ENCODE data around the gene HACD2.

The HACD2 gene

GRCh38 chr3:123568034-123568433 lies 16.8 kb downstream of the HACD2 start:
- DNase-seq: no peak

- no peak for DNase-seq
These were observed 20.8 kb downstream of the HACD2 start for GRCh38 chr3:123564056-123564455.

DNA sequence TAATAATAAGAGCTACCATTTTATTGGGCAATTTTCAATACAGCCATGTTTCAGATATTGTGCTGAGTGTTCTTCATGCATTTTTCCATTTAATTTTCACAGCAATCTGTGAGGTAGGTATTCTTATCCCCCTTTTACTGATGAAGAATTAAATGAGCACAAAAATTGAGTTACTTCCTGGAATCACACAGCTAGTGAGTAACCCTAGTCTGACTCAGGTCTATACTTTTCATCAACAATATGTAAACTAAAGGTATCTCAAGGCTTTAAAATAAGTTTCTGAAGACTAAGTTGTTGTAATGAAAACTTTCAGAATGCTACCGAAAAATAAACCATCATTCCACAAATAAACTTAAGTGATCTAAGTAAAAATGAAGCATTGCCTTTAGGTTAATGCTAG lies 22.3 kb downstream of the HACD2 start:
- DNase-seq: no peak

- DNase-seq: no peak
These were observed 23.7 kb downstream of the HACD2 start for GRCh38 chr3:123561188-123561587.

- no peak for DNase-seq
These were observed 25.6 kb downstream of the HACD2 start for GRCh38 chr3:123559040-123559861.

GRCh38 chr3:123553536-123553935 lies 31.3 kb downstream of the HACD2 start:
- DNase-seq: no peak

DNA sequence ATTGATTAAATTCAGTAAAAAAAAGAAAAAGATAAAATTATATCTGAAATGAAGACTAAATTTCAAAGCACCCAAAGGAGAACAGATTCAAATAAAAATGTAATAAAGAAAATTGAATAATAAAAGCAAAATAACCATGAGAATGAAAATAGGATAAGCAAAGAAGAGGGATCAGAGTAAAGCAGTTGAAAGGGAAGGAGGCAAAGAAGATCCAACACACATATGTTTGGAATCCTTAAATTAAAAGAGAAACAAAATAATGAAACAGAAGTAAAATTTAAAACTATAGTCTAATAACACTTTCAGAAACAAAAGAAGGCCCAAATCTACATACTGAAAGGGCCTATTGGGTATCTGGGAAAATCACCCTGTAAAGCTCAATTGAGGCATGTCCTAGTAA lies 32.1 kb downstream of the HACD2 start:
- no peak for DNase-seq

GRCh38 chr3:123552095-123552714 lies 32.6 kb downstream of the HACD2 start:
- no peak for DNase-seq

DNA sequence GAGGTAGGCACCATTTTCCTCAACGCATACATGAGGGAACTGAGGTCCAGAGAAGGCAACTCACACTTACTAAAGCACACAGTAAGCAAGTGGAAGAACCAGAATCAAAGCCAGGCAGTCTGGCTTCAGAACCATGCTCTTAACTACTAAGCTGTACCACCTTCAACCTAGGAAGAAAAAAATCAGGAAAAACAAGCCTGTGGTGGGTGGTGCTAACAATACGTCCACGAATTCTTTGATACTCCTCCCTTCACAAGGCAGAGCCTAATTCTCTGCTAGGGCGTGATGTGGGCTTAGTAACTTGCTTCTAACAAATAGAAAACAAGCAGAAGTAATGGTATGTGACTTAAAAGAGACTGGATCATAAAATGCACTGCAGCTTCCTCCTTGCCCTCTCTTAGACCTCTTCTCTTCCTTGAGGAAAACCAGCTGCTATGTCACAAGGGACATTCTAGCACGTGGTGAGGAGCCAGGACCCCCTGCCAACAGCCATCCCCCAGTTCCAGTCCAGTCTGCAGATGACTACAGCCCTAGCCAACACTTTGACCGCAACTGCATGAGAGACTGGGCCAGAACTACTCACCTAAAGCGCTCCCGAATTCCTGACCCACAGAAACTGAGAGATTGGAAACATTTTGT lies 36.9 kb downstream of the HACD2 start:
- no peak for DNase-seq

DNA sequence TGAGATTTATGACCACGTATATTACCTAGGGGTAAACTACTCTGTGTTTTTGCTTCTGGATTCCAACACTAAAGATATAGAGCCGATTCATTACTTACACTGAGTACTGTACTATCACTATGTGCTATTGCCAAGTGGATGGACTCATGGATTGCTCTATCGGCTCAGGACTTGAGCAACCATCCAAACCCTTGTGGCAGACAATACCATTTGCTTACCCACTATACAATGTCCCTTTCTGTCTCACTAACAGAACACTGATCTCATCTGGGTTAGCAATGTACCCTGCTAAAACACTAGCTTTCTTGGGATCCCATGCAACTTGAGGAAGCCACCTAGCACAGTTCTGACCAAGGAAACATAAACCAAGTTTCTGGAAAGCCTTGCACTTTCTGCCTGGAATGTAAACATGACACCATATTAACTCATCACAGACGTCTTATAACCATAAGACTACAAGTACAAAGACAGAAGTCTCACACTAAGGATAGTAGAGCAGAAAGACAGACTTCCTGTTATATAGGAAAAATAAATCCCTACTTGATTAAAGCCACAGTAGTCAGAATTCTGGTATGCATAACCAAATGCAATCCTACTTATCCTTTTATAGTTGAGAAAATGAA lies 38.6 kb downstream of the HACD2 start:
- no peak for DNase-seq

- DNase-seq: no peak
These were observed 40.9 kb downstream of the HACD2 start for GRCh38 chr3:123543950-123544349.

DNA sequence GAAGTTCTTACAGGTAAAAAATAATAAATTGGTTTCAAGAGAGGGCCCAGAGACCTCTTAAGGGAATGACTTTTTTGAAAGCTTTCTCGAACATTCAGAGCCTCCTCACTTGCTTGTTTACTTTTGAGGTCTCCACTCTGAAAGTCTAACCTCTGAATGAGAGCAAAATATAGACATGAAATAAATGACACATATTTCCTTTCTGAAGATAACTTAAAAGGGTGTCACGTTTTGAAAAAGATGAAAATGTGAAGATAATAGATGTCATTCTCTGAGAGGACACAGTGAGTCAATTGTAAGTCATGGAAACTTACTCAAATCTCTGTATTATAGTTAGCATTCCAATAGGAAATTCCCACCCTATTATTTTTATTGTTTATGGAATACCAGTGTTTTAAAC lies 44.6 kb downstream of the HACD2 start:
- no peak for DNase-seq

GRCh38 chr3:123536153-123536895 lies 48.5 kb downstream of the HACD2 start:
- no peak for DNase-seq

DNA sequence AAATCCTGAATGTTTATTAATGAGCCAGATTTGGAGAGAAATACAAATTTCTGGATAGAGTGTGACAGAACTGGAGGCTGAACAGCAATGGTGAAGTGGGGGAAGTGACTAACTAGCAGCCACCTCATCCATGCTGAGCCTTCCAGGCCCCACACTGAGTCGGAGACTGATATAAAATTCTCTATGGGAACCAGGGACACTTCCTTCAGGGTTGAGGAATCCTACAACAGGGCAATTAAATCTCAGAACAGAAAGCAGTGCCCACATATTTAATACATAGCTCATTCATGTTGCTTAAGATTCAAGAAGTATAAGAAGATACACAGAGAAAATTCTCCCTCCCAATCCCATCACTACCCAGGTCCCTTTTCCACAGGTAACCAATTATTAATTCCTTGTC lies 49.3 kb downstream of the HACD2 start:
- DNase-seq: no peak

DNA sequence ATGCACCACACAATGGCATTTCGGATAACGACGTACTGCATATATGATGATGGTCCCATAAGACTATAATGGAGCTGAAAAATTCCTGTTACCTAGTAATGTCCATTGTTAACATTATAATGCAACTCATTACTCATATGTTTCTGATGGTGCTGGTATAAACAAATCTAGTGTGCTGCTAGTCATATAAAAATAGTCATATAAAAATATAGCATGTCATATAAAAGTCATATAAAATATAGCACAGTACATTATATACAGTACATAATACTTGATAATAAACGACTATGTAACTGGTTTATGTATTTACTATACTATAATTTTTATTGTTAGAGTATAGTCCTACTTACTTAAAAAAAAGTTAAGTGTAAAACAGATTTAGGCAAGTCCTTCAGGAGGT lies 50.6 kb downstream of the HACD2 start:
- DNase-seq: no peak

GRCh38 chr3:123533554-123534159 lies 51.2 kb downstream of the HACD2 start:
- DNase-seq: no peak

GRCh38 chr3:123528130-123528529 lies 56.7 kb downstream of the HACD2 start:
- DNase-seq: no peak

DNA sequence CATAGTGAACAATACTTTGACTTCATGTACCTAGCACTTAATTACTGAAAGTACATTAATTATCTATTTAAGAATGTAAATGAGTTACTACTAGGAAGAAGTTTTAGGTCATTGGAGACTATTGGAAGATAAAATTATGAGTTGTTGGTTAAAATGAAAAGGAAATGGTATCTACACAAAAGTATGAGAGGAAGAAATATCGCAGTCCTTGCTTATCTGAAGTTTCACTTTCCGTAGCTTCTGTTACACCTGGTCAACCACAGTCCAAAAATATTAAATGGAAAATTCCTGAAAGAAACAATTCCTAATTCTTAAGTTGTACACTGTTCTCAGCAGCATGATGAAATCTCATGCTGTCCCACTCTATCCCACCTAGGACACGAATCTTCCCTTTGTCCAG lies 57.8 kb downstream of the HACD2 start:
- DNase-seq: no peak

DNA sequence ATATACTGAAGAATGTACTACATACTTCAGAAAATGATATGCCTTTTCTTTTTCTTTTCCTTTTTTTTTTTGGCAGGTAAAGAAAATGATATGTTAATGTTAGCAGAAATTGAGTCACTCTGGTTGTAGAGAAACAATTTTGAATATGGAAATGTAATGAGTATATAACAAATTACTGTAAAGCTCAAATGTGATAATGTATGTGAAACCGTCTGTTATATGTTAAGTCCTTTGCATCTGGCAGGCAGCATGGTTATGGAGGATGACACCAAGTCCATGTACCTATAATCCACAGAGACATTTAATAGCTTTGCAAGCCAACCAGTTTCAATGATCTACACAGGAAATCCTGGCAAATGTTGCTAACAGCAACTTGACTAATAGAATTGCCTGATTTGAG lies 58.4 kb downstream of the HACD2 start:
- DNase-seq: no peak

- no peak for DNase-seq
These were observed 59.4 kb downstream of the HACD2 start for GRCh38 chr3:123525433-123525832.

DNA sequence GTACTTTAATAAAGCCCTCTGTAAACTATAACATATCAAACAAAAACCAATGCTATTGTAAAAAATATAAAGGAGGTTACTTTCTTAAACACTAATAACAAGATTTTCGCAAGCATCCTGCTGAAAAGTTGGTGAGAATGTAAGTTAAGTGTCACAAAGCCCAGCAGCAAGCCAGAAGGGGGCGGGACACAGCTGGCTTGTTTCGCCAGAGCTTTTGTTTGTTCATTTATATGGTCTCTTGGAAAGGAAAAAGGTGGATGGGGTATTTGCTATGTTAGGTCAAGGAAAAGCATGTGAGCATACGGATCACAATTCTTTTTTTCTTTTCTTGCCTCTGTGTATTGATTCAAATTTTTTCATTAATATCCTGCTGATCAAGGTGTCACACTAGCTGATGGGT lies 59.9 kb downstream of the HACD2 start:
- no peak for DNase-seq

DNA sequence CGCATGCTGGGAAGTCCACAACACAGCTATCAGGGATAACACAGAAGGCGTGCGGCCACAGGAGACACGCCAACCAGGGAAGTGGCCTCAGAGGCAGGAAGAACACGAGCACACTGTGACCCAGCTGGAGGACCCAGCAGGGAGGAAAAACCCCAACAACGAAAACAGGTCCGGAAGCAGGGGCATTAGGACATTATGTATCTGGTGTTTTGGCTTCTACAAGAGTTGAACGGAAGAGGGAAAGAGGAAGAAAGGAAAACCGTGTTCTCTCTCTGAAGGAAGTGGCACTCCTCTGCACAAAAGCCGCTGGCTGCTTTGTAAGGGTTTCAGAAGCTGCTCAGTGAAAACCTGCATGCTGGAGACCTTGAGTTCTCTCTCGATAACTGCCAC lies 61.8 kb downstream of the HACD2 start:
- DNase-seq: no peak

Data from right forelimb (tissue), 1 donor.